GM08714 (cell line): Measurements from ENCODE around the gene GFRA1.

Experiments used
- H3K4me3 ChIP-seq: fragments of 200-500 bp; sonication (Bioruptor generic); 2 replicates; pipeline ENCODE4 v1.5.1; 2014; ENCODE audit warnings: mild to moderate bottlenecking, low read length, inconsistent platforms
- ZNF274 ChIP-seq: IDR thresholded peaks from 2 replicates; pipeline ENCODE4 v1.6.1; 2012; ENCODE audit warnings: mild to moderate bottlenecking, low read depth, low read length

GFRA1 gene

GRCh38 chr10:116241642-116242410, 31.2 kb downstream of the GFRA1 start:
- no peak for TF ChIP-seq ZNF274
- H3K4me3 ChIP-seq = no peak overlapping the region

DNA sequence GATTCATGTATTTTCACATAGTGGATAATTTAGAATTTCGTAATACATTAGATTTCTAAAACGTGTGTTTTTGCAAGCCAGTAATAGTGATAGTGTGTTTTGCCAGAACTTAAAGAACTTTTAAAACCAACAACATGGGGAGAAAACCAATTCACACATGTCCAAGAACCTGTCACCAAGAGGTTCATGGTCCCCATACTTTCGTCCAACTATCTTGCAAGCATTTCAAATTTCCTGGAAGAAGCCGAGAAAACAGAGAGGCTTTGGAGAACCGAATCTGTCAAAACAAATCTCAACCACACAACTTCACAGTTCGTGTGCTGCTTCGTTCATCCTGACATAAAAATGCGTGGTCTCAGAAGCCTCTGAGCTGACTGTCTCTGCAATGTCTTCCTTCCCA, 31.9 kb downstream of the GFRA1 start:
- TF ChIP-seq ZNF274 = no peak
- no peak overlapping the region for H3K4me3 ChIP-seq

GRCh38 chr10:116240157-116240950, 32.7 kb downstream of the GFRA1 start:
- H3K4me3 ChIP-seq = no peak overlapping the region
- no peak for TF ChIP-seq ZNF274

GRCh38 chr10:116239229-116239628, 33.8 kb downstream of the GFRA1 start:
- TF ChIP-seq ZNF274 = no peak
- no peak overlapping the region for H3K4me3 ChIP-seq

DNA sequence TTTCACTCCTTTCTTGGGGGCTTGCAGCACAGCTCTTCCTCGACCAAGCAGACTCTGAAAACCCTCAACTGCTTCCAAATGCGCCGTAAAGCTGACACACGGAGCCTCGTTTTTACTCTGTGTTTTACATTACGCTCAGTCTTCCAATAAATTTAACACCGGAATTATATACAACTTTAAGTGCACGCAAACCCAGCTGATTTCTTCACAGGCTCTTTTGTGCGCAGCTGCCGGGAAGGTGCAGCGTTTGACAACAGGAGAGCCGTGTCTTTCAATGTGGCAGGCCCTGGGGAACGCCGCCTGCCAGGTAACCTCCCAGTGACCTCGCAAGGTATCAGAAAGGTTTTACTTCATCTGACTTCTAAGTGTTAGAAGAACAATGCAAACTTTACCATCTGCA, 35.0 kb downstream of the GFRA1 start:
- TF ChIP-seq ZNF274 = no peak
- no peak overlapping the region for H3K4me3 ChIP-seq

- no peak overlapping the region for H3K4me3 ChIP-seq
- TF ChIP-seq ZNF274 = no peak
Observed at GRCh38 chr10:116237260-116237659, 35.7 kb downstream of the GFRA1 start.

DNA sequence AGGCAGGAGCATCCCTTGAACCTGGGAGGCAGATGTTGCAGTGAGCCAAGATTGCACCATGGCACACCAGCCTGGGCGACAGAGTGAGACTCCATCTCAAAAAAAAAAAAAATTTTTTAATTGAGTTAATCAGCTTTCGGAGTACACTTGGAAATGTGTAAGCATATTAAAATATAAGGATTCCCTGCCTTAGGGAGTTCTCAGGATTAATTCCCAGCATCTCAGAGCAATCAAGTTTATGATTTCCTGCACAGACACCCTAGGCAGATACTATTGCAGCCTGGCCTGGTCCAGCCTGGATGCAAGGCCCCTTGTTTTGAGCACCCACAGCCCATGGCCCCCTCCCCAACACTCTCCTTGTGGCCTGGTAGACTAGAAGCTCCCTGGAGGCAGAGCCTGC, 39.8 kb downstream of the GFRA1 start:
- no peak overlapping the region for H3K4me3 ChIP-seq
- no peak for TF ChIP-seq ZNF274

- no peak overlapping the region for H3K4me3 ChIP-seq
- no peak for TF ChIP-seq ZNF274
Observed at GRCh38 chr10:116232613-116233012, 40.4 kb downstream of the GFRA1 start.

- TF ChIP-seq ZNF274 = no peak
- H3K4me3 ChIP-seq = no peak overlapping the region
Observed at GRCh38 chr10:116226766-116227165, 46.2 kb downstream of the GFRA1 start.

- no peak overlapping the region for H3K4me3 ChIP-seq
- no peak for TF ChIP-seq ZNF274
Observed at GRCh38 chr10:116226053-116226452, 47.0 kb downstream of the GFRA1 start.

DNA sequence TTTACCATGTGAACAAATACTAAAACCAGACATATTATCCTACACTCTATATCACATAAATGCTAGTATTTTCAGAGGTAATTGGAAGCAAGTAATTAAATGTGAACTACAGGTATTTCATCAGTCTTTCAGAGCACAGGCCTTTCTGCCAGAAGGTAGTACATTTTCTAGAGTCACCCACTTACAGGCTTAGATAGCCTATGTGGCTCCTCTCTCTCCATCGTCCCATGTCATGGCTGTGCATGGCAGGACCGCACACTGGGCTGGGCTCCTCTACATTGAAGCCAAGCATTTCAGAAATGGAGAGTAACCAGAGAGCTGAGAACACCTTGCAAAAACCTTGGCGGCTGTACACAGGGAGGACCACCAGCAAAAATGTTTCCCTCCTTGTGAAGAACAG, 49.7 kb downstream of the GFRA1 start:
- no peak overlapping the region for H3K4me3 ChIP-seq
- no peak for TF ChIP-seq ZNF274

DNA sequence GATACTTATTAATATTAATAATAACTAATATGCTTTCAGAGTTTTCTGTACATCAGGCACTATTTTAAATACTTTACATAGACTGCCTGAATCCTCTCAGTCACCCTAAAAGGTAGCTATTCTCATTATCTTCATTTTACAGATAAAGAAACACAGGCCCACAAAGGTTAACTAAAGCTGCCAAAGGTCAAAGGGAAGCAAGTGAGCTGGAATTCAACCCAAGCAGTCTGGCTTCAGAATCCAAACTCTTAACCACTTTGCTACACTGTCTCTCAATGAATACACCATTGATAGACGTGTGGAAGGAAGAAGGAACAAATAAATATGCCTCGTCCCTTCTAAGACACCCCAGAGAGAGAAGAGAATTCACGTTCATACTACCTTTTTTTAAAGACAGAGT, 52.0 kb downstream of the GFRA1 start:
- no peak overlapping the region for H3K4me3 ChIP-seq
- no peak for TF ChIP-seq ZNF274

DNA sequence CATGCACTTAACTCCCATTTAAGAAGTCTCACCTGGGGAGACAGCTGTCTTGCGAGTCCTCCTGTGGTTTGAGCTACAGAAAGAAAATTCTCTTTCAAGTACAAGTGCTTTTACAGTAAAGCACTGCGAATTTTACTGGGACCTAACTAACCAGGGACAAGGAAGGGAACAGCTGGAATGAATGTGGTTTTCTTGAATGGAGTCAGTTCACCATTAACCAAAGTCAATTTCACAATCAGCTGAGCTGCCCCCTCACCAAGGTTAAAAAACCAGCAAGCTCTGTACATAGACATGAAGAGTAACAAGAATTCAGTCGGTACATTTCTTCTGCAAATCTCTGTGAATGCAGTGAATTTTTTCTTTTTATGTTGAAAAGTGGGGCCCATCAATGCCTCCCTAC, 56.3 kb downstream of the GFRA1 start:
- no peak overlapping the region for H3K4me3 ChIP-seq
- no peak for TF ChIP-seq ZNF274

DNA sequence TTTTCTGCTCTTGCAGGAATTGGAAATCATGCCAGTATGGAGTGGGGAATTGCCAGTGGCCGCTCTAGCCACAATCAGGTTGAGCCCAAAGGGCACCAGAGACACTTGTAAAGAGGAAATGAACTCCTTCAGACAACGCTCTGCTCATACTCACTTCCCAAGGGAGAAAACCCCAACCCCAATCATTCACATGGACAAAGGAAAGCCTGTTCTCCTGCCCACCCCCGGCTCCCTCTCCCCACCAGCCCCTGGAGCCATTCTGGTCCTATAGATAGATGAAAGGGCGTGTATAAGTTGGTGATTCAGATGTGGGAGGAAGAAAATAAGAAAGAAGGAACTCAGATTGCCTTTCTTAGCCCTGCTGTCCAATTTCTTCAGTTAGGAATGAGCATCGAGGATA, 57.4 kb downstream of the GFRA1 start:
- H3K4me3 ChIP-seq = no peak overlapping the region
- TF ChIP-seq ZNF274 = no peak

DNA sequence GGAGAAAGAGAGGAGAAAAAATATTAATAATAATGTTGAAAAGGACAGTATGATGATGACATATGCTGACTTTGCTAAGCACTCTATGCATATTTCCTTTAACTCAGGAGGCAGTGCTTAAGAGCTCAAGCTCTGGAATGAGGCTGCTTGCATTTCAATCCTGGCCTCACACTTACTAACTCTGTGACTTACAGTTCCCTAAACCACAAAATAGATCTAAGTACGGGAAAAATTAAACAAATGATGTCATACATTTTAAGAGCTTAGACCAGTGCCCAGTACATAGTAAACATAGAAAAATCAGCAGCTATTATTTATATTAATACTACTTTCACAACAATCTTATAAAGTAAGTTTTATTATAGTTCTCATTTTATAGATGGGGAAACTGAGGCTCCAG, 61.3 kb downstream of the GFRA1 start:
- TF ChIP-seq ZNF274 = no peak
- H3K4me3 ChIP-seq = no peak overlapping the region
